ENCODE data around the gene CCK.

- TF ChIP-seq CTCF (IDR thresholded peaks at IDR 0.05), result no peak
- TF ChIP-seq POLR2A (IDR thresholded peaks at IDR 0.05), result no peak
- no peak for TF ChIP-seq POLR2AphosphoS5 (IDR thresholded peaks at IDR 0.05)
These were observed 41.8 kb downstream of the CCK start for GRCh38 chr3:42224178-42224577.

Measured in sigmoid colon (tissue), 4 donors.